Parathyroid adenoma (tissue), 2 donors: ENCODE results near the gene ELL.

Experiments
- H2AFZ ChIP-seq: fragments of 300-600 bp; sonication (generic); one replicate; pipeline ENCODE4 v1.7.0; 2017; ENCODE audit warnings: antibody characterized with exemption, mild to moderate bottlenecking
- H3K27ac ChIP-seq: fragments of 300-600 bp; sonication (generic); one replicate; pipeline ENCODE4 v1.7.0; 2017
- H3K27me3 ChIP-seq: fragments of 300-600 bp; sonication (generic); one replicate; pipeline ENCODE4 v1.7.0; 2017; ENCODE audit warnings: low read length; ENCODE audit not compliant: control insufficient read depth, insufficient read depth
- H3K36me3 ChIP-seq: fragments of 300-600 bp; sonication (generic); one replicate; pipeline ENCODE4 v1.7.0; 2017; ENCODE audit warnings: low read length; ENCODE audit not compliant: control insufficient read depth, insufficient read depth
- H3K4me1 ChIP-seq: fragments of 300-600 bp; sonication (generic); one replicate; pipeline ENCODE4 v1.7.0; 2017; ENCODE audit warnings: control low read depth
- H3K4me2 ChIP-seq: fragments of 300-600 bp; sonication (generic); one replicate; pipeline ENCODE4 v1.7.0; 2017; ENCODE audit warnings: low read length
- H3K4me3 ChIP-seq: fragments of 300-600 bp; sonication (generic); one replicate; pipeline ENCODE4 v1.7.0; 2017; ENCODE audit warnings: low read depth, low read length
- H3K79me2 ChIP-seq: fragments of 300-600 bp; sonication (generic); one replicate; pipeline ENCODE4 v1.7.0; 2017; ENCODE audit warnings: control low read depth
- H3K9ac ChIP-seq: fragments of 300-600 bp; sonication (generic); one replicate; pipeline ENCODE4 v1.7.0; 2017; ENCODE audit warnings: mild to moderate bottlenecking
- H3K9me3 ChIP-seq: fragments of 300-600 bp; sonication (generic); one replicate; pipeline ENCODE4 v1.7.0; 2017; ENCODE audit warnings: low read length; ENCODE audit not compliant: control insufficient read depth
- TF ChIP-seq, protein P1 (sequence below): fragments of 300-600 bp; sonication (generic); IDR thresholded peaks from one replicate; pipeline ENCODE4 v1.7.0; 2017; ENCODE audit warnings: antibody characterized with exemption, mild to moderate bottlenecking
- donor health status: primary hyperparathyroidism.

ELL gene

DNA sequence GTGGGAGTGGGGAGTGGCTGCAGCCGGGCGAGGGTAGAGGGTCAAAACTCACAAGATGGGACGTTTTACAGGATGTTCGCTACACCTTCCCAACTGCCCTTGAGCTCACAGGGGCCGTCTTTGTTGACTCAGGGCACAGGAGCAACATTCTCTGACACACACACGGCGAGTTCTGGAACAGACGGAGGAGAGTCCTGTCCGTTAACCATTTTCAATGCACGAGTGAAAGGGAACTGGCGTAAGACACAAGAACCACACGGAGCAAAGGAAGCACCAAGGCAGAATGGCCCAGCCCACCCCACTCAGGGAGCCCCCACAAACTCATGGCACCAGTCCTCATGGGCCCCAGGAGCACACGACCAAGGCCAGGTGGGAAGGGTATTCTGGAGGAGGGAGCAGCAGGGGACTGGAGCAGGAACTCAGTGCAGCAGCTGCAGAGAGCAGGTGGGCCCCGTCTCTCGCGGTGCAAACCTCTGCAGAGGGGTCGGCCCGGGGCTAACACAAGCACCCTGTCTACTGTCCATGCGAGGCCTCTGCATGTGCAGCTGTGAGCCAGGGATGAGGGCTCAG, 46.0 kb downstream of the ELL start:
- Histone ChIP-seq H2AFZ (no peak overlapping the region), H3K4me2 (no peak overlapping the region), H3K9me3 (no peaks in the 10 kb centered on the region), H3K79me2 (peaks cover 75% of the 10 kb centered on the region), H3K27ac (no peak overlapping the region), H3K4me1 (peaks cover 13% of the 10 kb centered on the region), H3K36me3 (no peaks in the 10 kb centered on the region), H3K4me3 (no peak overlapping the region), H3K9ac (no peak overlapping the region), H3K27me3 (no peaks in the 10 kb centered on the region)
- TF ChIP-seq, protein P1, sequence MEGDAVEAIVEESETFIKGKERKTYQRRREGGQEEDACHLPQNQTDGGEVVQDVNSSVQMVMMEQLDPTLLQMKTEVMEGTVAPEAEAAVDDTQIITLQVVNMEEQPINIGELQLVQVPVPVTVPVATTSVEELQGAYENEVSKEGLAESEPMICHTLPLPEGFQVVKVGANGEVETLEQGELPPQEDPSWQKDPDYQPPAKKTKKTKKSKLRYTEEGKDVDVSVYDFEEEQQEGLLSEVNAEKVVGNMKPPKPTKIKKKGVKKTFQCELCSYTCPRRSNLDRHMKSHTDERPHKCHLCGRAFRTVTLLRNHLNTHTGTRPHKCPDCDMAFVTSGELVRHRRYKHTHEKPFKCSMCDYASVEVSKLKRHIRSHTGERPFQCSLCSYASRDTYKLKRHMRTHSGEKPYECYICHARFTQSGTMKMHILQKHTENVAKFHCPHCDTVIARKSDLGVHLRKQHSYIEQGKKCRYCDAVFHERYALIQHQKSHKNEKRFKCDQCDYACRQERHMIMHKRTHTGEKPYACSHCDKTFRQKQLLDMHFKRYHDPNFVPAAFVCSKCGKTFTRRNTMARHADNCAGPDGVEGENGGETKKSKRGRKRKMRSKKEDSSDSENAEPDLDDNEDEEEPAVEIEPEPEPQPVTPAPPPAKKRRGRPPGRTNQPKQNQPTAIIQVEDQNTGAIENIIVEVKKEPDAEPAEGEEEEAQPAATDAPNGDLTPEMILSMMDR = no peak

DNA sequence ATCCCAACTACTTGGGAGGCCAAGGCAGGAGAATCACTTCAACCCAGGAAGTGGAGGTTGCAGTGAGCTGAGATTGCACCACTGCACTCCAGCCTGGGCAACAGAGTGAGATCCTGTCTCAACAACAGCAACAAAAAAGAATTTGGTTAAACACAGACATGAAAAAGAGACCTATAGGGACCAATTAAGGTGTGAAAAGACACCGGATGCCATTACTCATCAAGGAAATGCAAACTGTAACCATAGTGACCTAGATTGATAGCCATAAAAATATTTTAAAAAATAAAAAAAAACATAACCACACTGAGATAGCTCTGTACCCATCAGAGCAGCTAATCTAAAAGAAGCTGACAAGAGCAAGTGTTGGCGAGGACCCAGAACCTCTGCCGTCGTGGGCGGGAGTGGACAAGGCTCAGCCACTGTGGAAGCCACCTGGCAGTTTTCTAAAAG, 46.8 kb downstream of the ELL start:
- Histone ChIP-seq H3K27me3 (no peaks in the 10 kb centered on the region), H3K9ac (no peak overlapping the region), H3K79me2 (peaks cover 76% of the 10 kb centered on the region), H3K4me2 (no peak overlapping the region), H3K36me3 (no peaks in the 10 kb centered on the region), H3K9me3 (no peaks in the 10 kb centered on the region), H3K4me3 (no peak overlapping the region), H3K27ac (no peak overlapping the region), H2AFZ (no peak overlapping the region), H3K4me1 (peaks cover 5% of the 10 kb centered on the region)
- TF ChIP-seq, protein P1 = no peak

DNA sequence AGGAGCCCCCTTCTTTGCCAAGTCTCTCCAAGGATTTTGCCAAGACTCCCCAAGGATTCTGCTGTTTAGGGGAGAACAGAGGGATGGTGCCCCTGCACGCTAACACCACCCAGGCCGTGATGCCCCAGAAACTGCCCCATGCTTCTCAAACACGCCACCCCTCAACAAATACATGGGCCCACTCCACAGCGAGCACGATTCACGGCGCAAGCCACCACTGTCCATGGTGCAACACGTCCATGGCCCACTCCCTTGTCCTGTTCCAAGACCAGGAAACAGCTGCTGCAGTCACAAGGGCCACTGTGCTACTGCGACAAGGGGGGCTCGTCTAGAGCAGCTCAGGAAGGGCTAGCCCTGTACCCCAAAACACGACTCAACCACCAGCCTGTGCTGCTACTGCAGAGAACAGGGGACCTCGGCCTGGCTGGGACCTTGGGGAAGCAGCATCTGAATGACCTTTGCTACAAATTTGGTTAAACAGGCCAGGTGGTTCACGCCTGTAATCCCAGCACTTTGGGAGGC, 47.4 kb downstream of the ELL start:
- H2AFZ ChIP-seq = no peak overlapping the region
- H3K27me3 ChIP-seq = no peaks in the 10 kb centered on the region
- H3K9me3 ChIP-seq = no peaks in the 10 kb centered on the region
- H3K79me2 ChIP-seq = peaks cover 78% of the 10 kb centered on the region
- TF ChIP-seq, protein P1 = no peak
- H3K27ac ChIP-seq = no peak overlapping the region
- H3K36me3 ChIP-seq = no peaks in the 10 kb centered on the region
- no peak overlapping the region for H3K9ac ChIP-seq
- H3K4me1 ChIP-seq = no peaks in the 10 kb centered on the region
- H3K4me2 ChIP-seq = no peak overlapping the region
- no peak overlapping the region for H3K4me3 ChIP-seq

DNA sequence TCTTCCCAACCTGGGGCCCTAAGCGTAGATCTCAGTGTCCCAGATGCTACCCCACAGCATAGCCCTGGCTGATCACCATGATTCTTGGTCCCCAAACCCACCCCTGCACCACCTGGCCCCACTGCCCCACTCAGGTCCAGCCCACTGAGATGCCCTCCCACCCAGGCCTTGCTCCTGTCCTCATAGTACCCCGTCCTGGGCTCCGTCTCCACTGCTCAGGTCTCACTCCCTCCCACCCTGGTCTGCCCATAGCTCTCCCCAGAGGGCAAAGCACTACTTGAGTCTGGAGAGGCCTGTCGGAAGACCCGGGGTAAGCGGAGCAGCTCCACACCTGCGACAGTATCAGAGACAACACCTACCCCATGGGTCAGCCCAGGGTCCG, 48.2 kb downstream of the ELL start:
- Histone ChIP-seq H3K36me3 (no peaks in the 10 kb centered on the region), H3K27ac (no peak overlapping the region), H2AFZ (no peak overlapping the region), H3K4me3 (no peak overlapping the region), H3K9me3 (no peaks in the 10 kb centered on the region), H3K9ac (no peak overlapping the region), H3K27me3 (no peaks in the 10 kb centered on the region), H3K4me2 (no peak overlapping the region), H3K79me2 (peaks cover 80% of the 10 kb centered on the region), H3K4me1 (no peaks in the 10 kb centered on the region)
- TF ChIP-seq, protein P1 = no peak
